Activated CD8-positive, alpha-beta memory T cell treated with anti-CD3 and anti-CD28 coated beads for 36 hours (primary cell): ENCODE data around the gene PEPD. TPM values are rescaled to one million over a fixed set of nuclear protein-coding genes. Genes with fewer than 3 reads are reported as not detected.
"Not testable (repeated sequence)": the region's sequence is repeated elsewhere in the genome, so short reads cannot be mapped to it uniquely, and the experiment has no call there.

Source experiments
- CTCF ChIA-PET: fragments of 350-600 bp; sonication (Branson Sonifier 250); formaldehyde crosslinking; loops from one replicate; lab custom pipeline; 2021; ENCODE audit warnings: antibody characterized with exemption; lab: Charles Lee
- POLR2A ChIA-PET: fragments of 350-600 bp; sonication (Branson Sonifier 250); formaldehyde crosslinking; loops from one replicate; lab custom pipeline; 2021; ENCODE audit warnings: antibody characterized with exemption; lab: Charles Lee
- total RNA-seq, 2 experiments: library from RNA; stranded (reverse); gene quantifications; one replicate each; pipeline ENCODE4 v1.2.3, GENCODE V29; 2021

The PEPD gene
- total RNA-seq, 2 experiments from 2014 or later: 42.2 to 46.2 TPM

GRCh38 chr19:33503030-33503429 is 18.6 kb downstream of the PEPD start:
- ChIA-PET POLR2A (no interaction called here), CTCF (interaction anchor here (1.0 kb wide), 1 partner anchor 10 kb away, joined by 3 read pairs; no protein-coding TSS in a partner anchor)

GRCh38 chr19:33502521-33502920 is 19.1 kb downstream of the PEPD start:
- POLR2A ChIA-PET: no interaction called here
- CTCF ChIA-PET: interaction anchor here (1.0 kb wide), 1 partner anchor 10 kb away, joined by 3 read pairs; no protein-coding TSS in a partner anchor

- CTCF ChIA-PET: no interaction called here
- POLR2A ChIA-PET: no interaction called here
Observed at GRCh38 chr19:33501693-33502356, 19.8 kb downstream of the PEPD start.

GRCh38 chr19:33500991-33501390 is 20.6 kb downstream of the PEPD start:
- POLR2A ChIA-PET: no interaction called here

GRCh38 chr19:33500586-33500985 is 21.0 kb downstream of the PEPD start:
- POLR2A ChIA-PET: no interaction called here

More at GRCh38 chr19:33500991-33501390, 20.6 kb downstream of the PEPD start:
- CTCF ChIA-PET: no interaction called here

GRCh38 chr19:33499671-33500506 is 21.7 kb downstream of the PEPD start:
- ChIA-PET CTCF (no interaction called here), POLR2A (no interaction called here)

More at GRCh38 chr19:33500586-33500985, 21.0 kb downstream of the PEPD start:
- CTCF ChIA-PET: no interaction called here

- CTCF ChIA-PET: no interaction called here
- POLR2A ChIA-PET: no interaction called here
Observed at GRCh38 chr19:33499248-33499647, 22.3 kb downstream of the PEPD start.

GRCh38 chr19:33498391-33499000 is 23.1 kb downstream of the PEPD start:
- ChIA-PET POLR2A (no interaction called here), CTCF (no interaction called here)

GRCh38 chr19:33497778-33498175 is 23.8 kb downstream of the PEPD start:
- CTCF ChIA-PET: no interaction called here
- POLR2A ChIA-PET: no interaction called here

GRCh38 chr19:33497131-33497777 is 24.3 kb downstream of the PEPD start:
- ChIA-PET CTCF (no interaction called here), POLR2A (no interaction called here)

GRCh38 chr19:33496038-33496895 is 25.3 kb downstream of the PEPD start:
- ChIA-PET CTCF (no interaction called here), POLR2A (no interaction called here)

GRCh38 chr19:33493401-33494275 is 28.0 kb downstream of the PEPD start:
- CTCF ChIA-PET: no interaction called here
- POLR2A ChIA-PET: no interaction called here

- POLR2A ChIA-PET: no interaction called here
Observed at GRCh38 chr19:33492951-33493350, 28.6 kb downstream of the PEPD start.

GRCh38 chr19:33492090-33492489 is 29.5 kb downstream of the PEPD start:
- POLR2A ChIA-PET: no interaction called here
- CTCF ChIA-PET: no interaction called here

More at GRCh38 chr19:33492951-33493350, 28.6 kb downstream of the PEPD start:
- CTCF ChIA-PET: no interaction called here

GRCh38 chr19:33490596-33490995 is 31.0 kb downstream of the PEPD start:
- POLR2A ChIA-PET, CTCF ChIA-PET: not testable (repeated sequence)

GRCh38 chr19:33490041-33490451 is 31.5 kb downstream of the PEPD start:
- CTCF ChIA-PET: no interaction called here
- POLR2A ChIA-PET: no interaction called here

- POLR2A ChIA-PET: no interaction called here
- CTCF ChIA-PET: no interaction called here
Observed at GRCh38 chr19:33488826-33489225, 32.8 kb downstream of the PEPD start.
